ENCODE measurements around the gene CCDC68.
"Not testable (repeated sequence)": the region's sequence is repeated elsewhere in the genome, so short reads cannot be mapped to it uniquely, and the experiment has no call there.

Gene CCDC68

DNA sequence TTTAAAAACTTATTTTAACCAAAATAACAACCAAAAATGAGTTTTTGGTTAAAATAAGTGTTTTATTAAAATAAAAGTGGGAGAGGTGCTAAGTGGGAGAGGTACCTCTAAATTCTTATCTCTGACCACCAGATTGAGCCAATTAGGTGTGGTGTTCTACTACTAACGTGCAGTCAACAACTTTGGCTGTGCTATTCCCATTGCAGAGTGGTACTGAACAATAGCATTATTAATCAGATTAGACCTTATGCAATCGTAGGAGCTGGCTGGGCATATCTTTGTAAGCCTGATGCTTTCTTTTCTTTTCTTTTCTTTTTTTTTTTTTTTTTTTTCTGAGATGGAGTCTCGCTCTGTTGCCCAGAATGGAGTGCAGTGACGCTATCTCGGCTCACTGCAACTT is 92.1 kb downstream of the CCDC68 start:
- DNase-seq: no peak

DNA sequence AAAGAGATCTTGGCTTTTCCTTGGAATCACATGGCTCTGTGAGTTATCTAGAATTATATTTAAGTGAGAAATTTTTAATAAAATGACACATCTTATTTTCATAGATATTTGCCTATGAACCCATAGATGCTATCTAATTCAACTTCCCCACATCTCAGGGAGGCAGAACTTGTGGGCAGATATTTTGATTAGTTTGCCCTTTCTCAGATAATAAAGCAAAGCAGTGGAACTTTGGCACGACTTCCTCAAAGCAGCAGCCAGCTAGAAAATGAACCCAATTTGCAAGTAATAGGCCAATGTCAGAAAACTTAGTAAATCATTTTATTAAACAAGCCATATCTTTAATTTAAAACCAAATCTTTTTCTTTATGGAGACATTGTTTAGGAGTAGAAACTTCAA is 98.3 kb downstream of the CCDC68 start:
- DNase-seq: no peak

- no peak for DNase-seq
Measured at GRCh38 chr18:54859667-54860421, 99.4 kb downstream of the CCDC68 start.

DNA sequence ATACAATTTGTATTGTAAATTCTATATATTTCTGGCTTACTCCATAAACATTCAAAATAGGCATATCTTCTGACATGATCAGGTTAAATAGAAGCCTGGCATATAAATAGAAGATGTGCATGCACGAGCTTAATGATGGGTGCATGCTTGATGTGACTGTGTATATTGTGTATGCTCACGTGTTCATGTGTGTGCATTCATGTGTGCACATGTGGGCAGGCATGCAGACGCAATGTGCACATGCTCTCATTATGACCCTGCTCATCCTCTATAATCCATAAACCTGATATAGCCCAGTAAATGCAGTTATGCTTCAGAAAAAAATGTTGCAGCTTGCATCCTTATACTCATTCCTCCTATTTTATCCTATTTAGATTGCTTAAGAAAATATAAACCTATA is 101.8 kb downstream of the CCDC68 start:
- no peak for DNase-seq

DNA sequence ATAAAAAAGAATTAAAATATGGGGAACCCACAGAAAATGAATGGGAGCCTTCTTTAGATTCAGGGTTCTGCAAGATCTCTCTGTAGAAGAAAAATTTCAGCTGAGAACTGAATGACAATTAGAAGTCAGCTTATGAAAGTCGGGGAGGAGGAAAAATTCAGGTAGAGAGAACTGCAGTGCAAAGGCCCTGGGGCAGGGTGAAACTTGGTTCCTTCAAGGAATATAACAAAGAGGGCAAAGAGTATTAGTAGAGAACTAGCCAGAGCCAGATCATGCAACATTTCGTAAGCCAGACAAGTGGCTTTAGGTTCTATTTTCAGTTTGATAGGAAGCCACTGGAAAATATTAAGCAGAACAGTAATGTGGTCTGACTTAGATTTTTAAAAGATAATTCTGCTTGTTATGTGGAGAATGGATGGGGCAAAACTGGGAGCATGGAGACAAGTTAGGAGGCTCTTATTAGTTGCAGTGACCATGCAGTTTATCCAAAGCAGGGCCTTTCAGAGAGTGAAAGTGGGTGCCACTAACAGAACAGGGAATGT is 103.1 kb downstream of the CCDC68 start:
- DNase-seq: no peak

DNA sequence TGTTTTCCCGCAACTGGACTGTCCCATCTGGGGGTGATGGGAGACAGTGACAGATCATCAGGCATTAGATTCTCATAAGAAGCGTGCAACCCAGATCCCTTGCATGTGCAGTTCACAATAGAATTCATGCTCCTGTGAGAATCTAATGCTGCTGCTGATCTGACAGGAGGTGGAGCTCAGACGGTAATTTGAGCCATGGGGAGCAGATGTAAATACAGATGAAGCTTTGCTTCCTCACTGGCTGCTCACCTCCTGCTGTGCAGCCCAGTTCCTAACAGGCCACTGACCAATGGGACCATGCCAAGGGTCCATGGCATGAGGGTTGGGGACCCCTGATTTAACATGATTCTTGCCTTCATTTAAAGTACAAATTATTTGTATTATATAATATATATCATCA is 104.2 kb downstream of the CCDC68 start:
- not testable (repeated sequence) for DNase-seq

DNA sequence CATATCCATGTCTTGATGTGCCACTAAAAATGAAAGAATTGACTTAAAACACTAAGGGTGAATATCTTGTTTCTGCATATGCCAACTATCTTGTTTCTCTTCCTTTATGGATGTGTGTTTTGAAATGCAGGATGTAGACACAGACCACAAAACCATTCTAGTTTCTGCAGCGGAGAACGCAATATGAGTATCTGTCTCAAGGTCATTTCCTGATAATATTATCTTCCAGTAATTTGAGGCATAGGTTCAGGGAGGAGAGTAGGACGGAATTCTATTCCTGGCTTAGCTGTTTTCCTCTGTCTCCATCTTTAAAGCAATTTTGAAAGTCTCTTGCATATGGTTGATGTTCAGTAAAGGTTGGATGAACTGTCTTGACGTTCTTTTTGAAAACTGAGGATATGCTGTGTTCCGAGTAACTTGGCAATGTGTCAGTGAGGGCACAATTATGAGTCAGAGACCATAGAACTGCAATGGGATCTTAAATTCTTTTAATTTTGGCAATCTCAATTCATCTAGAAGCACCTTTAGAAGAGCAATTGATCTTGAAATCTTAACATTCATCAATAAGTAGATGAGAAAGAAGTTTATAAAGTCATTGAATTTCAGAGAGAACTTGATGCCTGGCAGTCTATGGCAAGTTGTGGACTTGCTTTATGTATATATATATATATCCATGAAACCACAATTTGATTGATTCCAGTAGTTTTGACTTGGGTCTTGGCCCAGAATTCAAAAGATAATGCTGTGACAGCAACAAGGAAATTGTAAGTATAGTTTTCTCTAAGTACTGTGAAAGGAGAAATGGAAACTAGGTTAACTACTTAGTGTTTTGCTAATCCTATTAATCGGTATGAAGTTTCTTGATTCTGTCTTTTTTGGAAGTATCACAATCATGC is 106.2 kb downstream of the CCDC68 start:
- DNase-seq: no peak
